ENCODE results near the gene PER1.

The PER1 gene

DNA sequence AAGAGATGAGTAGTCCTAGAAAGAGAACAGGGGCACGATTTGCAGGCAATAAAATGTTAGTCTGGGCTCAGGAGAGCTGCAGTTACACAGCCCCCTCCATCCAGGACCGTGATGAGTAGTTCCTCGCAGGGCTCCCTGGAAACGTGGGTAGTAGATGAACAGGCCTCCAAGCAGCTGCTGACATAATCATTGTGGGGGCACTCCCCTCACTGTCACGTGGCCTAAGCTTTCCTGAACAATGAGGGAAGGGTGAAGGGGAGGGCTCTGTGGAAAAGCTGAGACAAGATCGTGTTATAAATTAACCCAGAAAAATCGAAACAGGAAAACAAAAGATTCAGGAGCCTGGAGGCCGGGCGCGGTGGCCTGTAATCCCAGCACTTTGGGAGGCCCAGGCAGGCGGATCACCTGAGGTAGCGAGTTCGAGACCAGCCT, 1.3 kb upstream of the PER1 start:
- DNase-seq, result peak; percentile 65 to 69

DNA sequence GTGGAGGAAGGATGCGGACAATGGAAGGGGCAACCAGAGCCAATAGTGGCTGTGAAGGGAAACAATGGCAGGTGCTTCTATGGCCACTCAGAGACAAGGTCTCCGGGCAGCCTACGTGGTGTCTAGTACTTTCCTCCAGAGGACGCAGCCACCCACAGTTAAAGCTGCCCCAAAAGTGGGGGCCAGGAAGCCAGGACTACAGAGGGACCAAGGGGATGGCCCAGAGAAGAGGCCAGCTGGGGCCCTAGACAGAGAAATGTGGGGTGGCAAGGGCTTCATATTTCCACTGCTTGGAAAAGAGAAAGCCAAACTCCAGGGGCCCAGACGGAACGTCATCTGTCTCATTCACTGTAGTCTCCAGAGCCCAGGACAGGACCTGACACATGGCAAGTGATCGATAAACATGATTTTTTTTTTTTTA, 837 bp upstream of the PER1 start:
- no peak for DNase-seq

DNA sequence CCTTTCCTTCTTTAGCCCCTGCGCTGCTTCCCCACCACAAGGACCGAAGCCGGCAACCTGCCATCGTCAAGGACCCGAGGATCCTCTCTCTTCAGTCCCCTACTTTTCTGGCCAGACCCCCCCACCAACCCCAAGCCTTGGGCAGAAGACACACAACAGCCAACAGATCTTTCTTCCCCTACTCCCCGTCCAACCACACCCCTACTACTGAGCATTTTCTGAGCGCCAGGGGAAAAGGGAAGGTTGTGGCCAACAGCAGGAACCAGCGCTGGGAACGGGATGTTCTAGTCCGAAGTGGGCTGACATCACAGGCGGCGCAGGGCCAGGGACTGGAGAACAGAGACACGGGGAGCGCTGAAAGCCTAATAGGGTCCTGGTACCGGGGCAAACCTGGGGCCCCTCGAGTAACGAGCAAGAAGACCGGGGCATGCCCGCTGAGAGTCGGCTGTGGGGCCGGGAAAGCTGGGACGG, 528 bp downstream of the PER1 start:
- DNase-seq, result peak; percentile 46 to 47

DNA sequence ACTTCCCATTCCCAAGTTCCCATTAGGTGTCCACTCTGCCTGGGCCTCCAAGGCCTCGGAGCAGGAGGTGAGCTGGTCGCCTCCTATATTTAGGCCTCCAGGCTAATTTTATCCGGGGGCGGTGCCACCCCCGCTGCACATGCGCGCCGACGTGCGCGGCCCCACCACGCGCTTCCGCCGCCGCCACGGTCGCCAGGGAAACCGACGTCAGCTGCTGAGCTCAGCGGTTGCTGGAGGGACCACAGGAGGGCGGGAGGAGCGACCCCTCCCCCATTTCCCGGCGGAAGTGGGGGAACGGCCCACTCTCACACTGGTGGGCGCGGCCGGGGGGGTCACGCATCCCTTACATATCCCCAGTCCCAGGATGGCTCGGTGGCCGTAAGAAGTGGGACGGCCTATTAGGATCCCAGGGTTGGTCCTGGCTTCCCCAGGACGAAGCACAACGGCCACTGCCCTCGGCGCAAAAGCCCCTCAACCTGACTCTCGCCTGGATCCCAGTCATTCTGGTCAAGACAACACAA, 1.0 kb downstream of the PER1 start:
- DNase-seq, result peak; percentile 88 to 91

DNA sequence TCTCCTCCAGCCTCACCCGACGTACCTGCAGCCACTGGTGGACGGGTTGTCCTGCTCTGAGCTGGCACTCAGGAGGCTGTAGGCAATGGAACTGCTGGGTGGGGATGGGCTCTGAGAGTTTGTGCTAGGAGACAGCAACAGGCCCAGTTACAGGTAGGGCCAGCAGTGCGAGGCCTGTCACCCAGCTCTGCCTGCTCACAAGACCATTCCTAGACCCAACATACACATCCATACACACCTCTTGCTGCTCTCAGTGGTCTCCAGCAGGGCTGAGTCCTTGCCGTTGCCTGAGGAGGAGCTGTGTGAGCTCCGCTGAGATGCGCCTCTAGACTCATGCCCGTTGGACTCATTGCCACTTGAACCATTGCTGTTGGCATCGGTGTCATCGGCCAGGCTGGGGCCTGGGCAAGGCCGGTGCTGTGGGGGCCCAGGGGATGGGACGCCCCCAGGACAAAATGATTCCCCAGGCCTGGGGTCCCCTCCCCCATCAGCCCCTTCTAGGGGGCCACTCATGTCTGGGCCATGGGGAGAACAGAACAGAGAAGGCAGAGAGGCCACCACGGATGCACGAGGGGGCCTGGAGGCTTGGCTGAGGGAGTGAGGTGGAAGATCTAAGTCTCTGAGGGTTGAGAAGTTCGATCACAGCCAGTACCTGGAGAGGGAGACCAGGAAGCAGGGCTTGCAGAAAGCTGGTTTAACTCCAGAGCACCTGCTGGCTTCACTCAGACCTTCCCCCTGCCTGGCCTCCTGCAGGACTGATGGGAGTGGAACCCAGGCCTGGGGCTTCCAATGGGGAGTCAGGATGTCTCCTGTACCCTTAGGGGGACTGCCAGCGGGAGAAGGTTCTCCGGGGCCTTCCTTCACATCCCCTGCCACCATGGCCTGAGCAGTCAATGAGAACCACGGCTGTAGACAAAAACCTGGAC, 1.7 kb downstream of the PER1 start:
- DNase-seq, result no peak

DNA sequence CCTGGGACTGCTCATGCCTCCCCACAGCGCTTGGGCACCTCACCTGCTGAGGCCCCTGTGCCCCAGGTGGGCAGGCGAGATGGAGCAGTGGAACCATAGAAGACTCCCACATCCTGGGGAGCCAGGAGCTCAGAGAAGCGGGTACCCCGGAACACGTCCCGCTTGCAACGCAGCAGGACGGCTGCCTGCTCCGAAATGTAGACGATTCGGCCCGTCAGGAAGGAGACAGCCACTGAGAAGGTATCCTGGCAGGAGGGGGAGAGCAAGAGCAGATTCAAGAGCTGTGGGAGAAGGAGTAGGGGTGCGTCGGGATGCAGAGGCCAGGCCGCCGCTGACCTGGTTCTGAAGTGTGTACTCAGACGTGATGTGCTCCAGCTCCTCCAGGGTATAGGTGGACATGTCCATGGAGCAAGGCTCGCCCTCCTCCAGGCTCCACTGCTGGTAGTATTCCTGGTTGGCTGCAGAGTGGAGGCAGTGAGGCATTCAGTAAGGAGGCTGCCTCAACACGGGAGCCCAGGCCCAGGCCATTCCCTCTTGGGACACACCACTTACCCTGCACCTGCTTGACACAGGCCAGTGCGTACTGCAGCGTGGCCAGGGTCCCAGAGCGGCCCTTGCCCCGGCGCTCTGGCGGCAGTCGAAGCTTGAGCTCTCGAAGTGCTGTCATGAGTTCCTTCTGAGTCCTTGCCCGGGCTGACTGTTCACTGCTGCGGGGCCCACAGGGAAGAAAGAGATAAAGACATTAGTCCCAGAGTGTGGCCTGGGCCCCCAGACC, 2.6 kb downstream of the PER1 start:
- DNase-seq, result no peak

DNA sequence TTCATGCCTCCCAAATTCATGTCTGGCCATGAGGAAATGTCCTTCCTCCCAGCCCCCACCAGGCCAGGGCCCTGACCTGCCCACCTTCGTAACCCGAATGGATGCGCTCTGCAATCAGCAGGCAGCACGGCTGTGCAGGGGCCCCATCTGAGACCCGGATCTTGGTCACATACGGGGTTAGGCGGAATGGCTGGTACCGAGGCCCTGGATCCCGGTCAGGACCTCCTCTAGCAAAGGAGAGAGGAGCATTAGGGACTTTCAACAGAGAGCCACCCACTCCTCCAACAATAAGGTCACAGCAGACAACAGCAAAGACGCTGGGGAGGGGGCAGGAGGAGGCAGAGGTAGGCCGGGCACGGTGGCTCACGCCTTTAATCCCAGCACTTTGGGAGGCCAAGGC, 3.6 kb downstream of the PER1 start:
- no peak for DNase-seq

DNA sequence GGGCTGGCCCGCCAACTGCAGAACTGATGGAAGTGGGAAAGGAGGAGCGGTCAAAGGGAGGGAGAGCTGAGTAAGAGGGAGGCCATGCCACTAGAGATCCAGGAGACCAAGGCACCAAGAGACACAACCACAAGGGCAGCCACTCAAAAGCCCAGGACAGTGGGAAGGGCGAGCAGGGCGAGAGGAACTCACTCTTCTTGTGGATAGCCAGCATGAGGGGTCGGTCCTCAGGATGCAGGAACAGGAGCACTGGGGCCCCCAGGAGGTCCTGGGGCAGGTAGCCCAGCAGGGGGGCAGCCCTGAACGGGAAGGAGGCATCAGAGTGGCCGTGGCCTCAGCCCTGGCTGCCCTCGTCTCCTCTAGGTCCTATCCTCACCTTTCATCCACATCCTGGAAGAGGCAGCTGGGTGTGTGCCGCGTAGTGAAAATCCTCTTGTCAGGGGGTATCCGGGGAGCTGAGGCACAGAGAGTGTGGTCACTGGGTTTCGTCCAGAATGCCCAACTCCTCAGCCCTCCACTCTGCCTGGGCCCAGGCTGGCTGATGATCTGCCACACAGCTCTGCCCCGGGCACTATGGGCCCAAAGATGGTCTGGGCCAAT, 4.3 kb downstream of the PER1 start:
- DNase-seq, result no peak

DNA sequence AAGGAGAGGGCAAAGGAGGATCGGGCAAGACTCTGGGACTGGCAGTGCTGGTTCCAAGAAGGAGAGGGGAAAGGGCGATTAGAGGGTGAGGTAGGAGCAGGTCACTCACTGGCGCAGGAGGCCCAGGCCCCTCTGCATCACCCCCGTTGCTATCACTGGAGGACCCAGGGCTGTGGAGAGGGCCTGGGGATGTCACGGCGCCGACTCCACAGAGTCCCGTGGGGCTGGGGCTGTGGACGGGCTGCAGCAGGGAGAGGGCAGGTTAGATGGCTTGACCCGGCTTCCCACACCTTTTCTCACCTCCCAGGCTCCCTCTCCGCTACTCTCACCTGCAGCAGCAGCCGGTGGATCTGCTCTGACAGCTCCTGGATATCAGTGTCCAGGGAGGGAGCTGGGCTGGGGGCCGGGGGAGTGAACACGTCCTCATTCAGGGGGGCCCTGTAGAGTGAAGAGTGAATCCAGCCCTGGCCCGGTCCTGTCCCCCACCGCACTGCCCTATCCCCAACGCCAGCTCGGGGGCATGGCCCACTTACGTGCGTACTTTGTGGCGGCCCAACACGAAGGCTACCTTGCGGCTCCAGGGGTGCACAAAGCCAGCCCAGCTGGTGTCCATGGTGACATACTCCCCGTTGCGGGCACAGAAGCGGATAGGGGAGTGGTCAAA, 4.9 kb downstream of the PER1 start:
- DNase-seq, result no peak

DNA sequence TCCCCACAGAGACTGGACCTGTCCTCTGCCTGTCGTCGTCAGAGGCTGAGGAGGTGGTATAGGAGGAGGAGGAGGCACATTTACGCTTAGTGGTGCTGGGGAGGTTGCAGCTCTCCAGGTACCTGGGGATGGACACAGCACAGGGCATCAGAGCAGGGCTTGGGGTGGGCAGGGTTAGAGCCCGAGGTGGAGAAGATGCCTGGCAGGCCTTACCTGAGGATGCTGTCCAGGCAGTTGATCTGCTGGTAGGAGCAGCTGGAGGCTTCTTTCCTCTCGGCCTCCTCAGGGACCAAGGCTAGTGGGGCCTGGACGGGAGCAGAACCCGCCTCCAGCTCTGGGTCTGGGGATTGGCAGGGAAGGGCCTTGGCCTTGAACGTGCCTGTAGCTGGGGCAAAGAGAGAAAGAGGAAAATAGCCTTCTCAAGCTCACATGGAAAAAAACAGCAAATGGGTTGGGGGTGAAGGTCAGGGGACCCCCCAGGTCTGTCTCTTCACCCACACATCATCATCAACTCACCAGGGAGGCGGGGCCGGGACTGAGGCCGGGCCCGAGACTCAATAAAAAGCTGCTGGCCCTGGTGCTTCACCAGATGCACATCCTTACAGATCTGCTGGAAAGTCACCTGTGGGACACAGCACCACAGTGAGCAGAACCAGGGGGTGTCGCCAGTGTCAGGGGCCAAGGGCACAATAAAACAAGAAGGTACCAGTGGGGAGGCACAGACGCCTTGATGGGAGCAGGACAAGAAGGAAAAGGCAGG, 5.6 kb downstream of the PER1 start:
- no peak for DNase-seq

DNA sequence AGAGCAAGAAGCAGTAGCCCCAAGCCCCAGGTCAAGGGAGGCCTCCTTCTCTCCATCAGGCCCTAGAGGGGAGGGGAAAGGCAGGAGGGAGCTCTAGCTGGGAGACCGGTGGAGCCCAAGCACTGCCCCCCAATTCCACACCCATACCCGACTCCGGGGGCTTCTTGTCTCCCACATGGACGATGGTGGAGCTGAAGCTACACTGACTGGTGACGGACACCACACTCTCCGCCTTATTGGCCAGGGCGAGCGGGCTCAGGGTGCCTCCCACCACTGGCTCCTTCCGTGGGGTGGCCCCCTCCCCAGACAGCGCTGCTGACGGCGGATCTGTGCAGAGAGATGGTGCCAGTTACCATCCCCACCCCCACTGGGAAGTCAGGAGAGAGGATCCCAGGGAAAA, 6.4 kb downstream of the PER1 start:
- no peak for DNase-seq

DNA sequence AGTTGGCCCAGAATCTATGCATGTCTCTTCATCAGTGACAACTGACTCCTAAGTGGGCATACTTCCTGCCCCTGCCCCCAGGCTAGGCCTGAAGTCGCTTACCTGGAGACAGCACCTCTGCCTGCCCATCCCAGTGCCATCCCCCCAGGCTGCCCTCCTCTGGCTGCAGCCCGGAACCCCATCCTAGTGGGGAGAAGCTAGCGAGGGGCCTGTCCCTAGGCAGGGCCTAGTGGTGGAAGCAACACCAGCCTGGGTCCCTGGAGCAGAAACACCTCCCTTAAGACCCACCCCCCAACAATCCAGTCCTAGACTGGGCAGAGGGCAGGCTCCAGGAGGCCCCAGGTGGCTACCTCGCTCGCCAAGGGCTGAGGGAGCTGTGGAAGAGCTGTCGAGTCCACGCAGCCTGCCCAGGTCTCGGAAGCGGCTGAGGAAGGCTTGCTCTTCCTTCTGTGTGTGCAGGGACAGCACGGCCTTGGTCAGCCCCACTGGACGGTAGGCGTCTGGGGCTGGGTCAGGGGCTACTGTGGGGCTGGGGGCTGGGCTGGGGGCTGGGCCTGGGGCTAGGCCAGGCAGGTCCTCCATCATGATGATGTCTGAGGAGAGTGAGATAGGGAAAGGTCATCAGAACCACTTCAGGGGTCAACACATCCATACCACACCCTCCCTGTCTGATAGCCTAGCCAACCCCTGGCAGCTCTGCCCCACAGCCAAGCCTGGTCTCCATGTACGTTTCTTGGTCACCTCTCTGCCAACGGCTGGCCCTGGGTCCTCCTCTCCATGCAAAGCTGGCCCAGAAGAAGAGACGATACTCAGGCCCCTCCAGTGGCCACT, 7.6 kb downstream of the PER1 start:
- no peak for DNase-seq

DNA sequence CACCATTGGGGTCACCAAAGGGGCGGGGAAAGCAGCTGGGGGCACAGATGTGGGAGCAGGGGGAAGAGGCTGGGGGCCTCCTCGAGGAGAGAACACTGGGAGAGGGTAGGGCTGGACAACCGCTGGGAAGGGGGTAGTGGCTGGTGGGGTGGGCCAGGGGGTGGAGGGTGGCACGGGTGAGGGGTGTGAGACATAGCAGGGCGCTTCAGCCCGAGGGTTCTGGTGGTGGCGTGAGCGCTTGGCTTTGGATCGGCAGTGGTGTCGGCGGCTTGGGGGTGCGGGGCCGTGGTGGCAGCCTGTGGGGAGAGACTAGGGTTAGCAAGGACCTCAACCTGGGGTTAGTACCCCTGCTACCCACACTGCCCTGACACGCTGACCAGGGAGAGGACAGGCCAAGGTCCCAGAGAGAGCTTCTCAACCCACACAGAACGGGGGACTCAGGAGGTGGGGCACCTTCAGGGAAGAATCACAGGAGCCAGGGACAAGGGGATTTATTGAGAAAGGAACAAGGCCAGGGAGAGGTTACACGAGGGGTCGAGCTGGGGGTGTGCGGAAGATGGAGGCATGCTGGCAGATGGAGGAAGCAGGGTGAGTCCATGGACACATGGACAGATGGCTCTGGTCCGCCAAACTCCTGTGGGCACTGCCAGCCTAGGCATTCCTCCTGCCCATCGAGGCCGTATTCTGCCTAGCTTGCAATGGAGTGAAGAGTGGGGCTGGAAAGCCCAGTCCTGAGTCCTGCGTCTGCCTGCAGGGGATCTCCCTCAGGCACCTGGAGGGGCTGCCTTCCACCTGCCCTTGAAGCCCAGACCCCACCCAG, 8.4 kb downstream of the PER1 start:
- no peak for DNase-seq

DNA sequence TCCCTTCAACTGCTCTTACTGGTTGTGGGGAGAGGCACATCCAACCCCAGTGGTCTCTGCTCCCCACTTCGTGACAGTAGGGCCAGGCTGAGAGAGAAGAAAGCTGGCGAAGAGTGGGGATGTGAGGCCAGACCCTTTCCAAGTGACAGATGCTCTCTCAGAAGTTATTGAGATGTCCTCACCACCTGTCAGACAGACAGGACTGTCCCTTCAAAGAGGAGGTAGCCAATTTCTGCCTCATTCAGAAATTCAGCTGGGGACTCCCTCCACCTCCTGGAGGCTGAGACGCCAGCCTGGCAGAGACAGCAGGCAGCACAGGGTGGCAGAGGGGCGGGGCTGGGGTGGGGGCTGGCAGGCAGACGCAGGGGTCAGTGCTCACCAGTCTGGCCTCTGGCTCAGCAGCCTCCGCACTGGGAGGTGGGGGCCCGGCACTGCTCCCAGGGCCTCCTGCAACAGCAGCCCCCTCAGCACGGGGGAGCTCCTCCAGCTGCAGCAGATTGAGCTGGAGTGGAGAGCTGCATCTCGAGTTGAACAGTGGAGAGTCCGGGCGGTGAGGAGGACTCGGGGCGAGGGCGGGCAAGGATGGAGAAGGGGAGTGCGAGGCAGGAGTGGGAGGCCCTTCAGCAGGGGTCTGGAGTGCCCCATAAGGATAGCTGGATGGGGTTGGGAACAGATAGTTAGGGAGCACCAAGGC, 9.2 kb downstream of the PER1 start:
- DNase-seq, result no peak

DNA sequence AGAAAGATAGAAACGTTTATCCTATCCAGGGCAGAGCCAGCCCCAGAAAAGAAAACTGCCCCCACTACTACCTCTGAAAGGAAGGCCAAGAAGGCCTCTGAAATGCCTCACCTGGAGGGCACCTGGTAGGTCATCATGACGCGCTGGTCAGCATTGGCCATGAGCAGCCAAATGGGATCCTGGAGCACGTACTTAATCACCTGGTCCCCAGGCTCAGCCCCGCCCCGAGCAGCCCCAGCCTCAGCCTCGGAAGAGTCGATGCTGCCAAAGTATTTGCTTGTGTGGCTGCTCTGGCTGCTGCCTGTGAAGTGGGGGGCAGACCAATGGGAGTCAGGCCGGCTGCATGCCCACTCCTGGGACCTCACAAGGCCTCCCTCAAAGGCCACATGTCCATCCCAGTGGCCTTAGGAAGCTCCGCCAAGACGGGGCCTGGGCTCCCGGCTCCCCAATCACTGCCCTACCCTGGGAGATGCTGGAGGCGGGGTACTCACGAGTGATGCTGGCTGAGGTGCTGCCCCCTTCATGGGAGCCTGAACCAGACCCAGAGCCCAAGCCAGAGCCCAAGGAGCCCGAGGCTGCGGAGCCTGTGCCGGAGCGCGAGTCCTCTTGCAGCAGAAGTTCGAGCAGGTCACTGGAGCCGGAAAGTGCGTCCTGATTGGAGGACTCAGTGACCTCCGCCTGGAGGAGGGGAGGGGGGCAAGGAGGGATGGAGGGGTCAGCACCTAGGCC, 9.9 kb downstream of the PER1 start:
- no peak for DNase-seq

DNA sequence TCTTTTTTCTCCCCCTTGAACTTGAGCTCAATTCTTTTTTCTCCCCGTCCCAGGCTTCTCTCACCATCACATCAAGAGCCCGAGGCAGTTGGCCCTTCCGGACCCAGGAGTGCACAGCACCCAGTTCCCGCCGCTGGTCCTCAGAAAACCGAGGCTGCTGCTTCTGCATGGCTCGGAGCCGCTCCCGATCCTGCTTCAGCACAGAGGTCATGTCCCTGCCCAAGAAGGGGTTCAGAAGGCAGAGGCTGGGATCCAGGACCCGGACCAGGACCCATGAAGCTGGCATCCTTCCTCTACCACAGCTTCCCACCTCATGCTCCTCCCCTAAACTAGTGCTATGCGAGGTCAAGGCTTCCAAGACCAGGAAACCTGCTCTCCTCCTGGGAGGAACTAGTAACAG, 10.5 kb downstream of the PER1 start:
- DNase-seq, result no peak

DNA sequence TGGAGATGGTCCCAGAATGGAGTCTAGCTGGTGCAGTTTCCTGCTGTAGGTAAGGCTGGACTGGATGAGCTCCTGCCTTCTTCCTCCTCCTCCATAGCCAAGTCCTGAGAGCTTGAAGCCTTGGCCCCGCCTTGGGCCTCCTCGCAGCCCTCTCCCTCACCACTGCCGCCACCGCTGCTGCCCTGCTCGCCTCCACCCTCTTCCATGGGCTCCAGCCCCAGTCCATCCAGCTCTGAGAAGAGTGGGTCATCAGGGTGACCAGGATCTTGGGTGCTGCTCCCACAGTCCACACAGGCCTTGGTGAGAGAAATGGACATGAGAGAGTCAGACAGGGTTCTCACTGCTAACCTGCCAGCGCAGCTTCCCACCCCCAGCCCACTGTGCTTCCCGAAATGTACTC, 11.2 kb downstream of the PER1 start:
- no peak for DNase-seq
